H9 (cell line): ENCODE results near the gene PTPN3. TPM values are rescaled to one million over a fixed set of nuclear protein-coding genes. Genes with fewer than 3 reads are reported as not detected.

Experiments
- DNase-seq: peaks from one replicate; pipeline ENCODE4 v3.0.0-alpha.2; 2017
- H2AFZ ChIP-seq: one replicate; pipeline ENCODE4 v1.6.1; 2013; ENCODE audit warnings: mild to moderate bottlenecking, low read length, control low read depth, moderate library complexity
- H2AK5ac ChIP-seq: 2 replicates; pipeline ENCODE4 v1.6.1; 2013; ENCODE audit warnings: low read length, control low read depth, mixed read lengths; ENCODE audit not compliant: insufficient read length
- H2BK120ac ChIP-seq: one replicate; pipeline ENCODE4 v1.6.1; 2013; ENCODE audit warnings: low read depth, mild to moderate bottlenecking, low read length, control low read depth, inconsistent platforms; ENCODE audit not compliant: poor library complexity, severe bottlenecking
- H2BK12ac ChIP-seq: 2 replicates; pipeline ENCODE4 v1.6.1; 2013; ENCODE audit warnings: low read length, control low read depth, mixed read lengths, low read depth; ENCODE audit not compliant: insufficient read length
- H2BK15ac ChIP-seq: 2 replicates; pipeline ENCODE4 v1.6.1; 2013; ENCODE audit warnings: low read depth, low read length, control low read depth
- H2BK20ac ChIP-seq: one replicate; pipeline ENCODE4 v1.6.1; 2013; ENCODE audit warnings: low read depth, mild to moderate bottlenecking, low read length, control low read depth, inconsistent platforms; ENCODE audit not compliant: poor library complexity, severe bottlenecking
- H2BK5ac ChIP-seq: 2 replicates; pipeline ENCODE4 v1.6.1; 2013; ENCODE audit warnings: low read length, control low read depth, mixed read lengths; ENCODE audit not compliant: insufficient read length
- H3K14ac ChIP-seq: 2 replicates; pipeline ENCODE4 v1.6.1; 2013; ENCODE audit warnings: low read length, control low read depth; ENCODE audit not compliant: insufficient read depth
- H3K18ac ChIP-seq: 2 replicates; pipeline ENCODE4 v1.6.1; 2013; ENCODE audit warnings: low read depth, mild to moderate bottlenecking, mixed read lengths, low read length, control low read depth; ENCODE audit not compliant: insufficient read length
- H3K23ac ChIP-seq: 2 replicates; pipeline ENCODE4 v1.6.1; 2013; ENCODE audit warnings: low read length, control low read depth, mixed read lengths, low read depth; ENCODE audit not compliant: insufficient read length
- H3K23me2 ChIP-seq: 2 replicates; pipeline ENCODE4 v1.6.1; 2013; ENCODE audit warnings: low read depth, mild to moderate bottlenecking, mixed read lengths, low read length, control low read depth; ENCODE audit not compliant: insufficient read length, poor library complexity, severe bottlenecking
- H3K27ac ChIP-seq: 2 replicates; pipeline ENCODE4 v1.5.1; 2013; ENCODE audit warnings: low read length, control low read depth, mixed read lengths, low read depth; ENCODE audit not compliant: insufficient read length
- H3K27me3 ChIP-seq: 2 replicates; pipeline ENCODE4 v1.6.1; 2013; ENCODE audit warnings: low read length, control low read depth, inconsistent platforms; ENCODE audit not compliant: insufficient read depth
- H3K4ac ChIP-seq: 2 replicates; pipeline ENCODE4 v1.6.1; 2013; ENCODE audit warnings: low read depth, mild to moderate bottlenecking, control low read depth, inconsistent platforms, low read length, moderate library complexity
- H3K4me1 ChIP-seq: 2 replicates; pipeline ENCODE4 v1.6.1; 2013; ENCODE audit warnings: low read length, control low read depth, inconsistent platforms; ENCODE audit not compliant: insufficient read depth
- H3K4me2 ChIP-seq: 2 replicates; pipeline ENCODE4 v1.6.1; 2013; ENCODE audit warnings: low read length, control low read depth, mixed read lengths; ENCODE audit not compliant: insufficient read length, insufficient read depth
- H3K56ac ChIP-seq: 2 replicates; pipeline ENCODE4 v1.6.1; 2013; ENCODE audit warnings: low read depth, mild to moderate bottlenecking, mixed read lengths, low read length, control low read depth; ENCODE audit not compliant: insufficient read length
- H3K79me1 ChIP-seq: 2 replicates; pipeline ENCODE4 v1.6.1; 2013; ENCODE audit warnings: low read depth, mild to moderate bottlenecking, moderate library complexity, low read length, control low read depth, inconsistent platforms; ENCODE audit not compliant: insufficient read depth, poor library complexity, severe bottlenecking
- H3K79me2 ChIP-seq: 2 replicates; pipeline ENCODE4 v1.6.1; 2013; ENCODE audit warnings: low read length, control low read depth, inconsistent platforms; ENCODE audit not compliant: insufficient read depth
- H3K9ac ChIP-seq: 2 replicates; pipeline ENCODE4 v1.6.1; 2013; ENCODE audit warnings: low read length, control low read depth, mixed read lengths; ENCODE audit not compliant: insufficient read length; ENCODE audit errors: extremely low read depth
- H3K9me3 ChIP-seq: one replicate; pipeline ENCODE4 v1.6.1; 2013; ENCODE audit warnings: low read depth, low read length, inconsistent platforms; ENCODE audit not compliant: control insufficient read depth
- H3T11ph ChIP-seq: one replicate; pipeline ENCODE4 v1.6.1; 2013; ENCODE audit warnings: mild to moderate bottlenecking, low read length, control low read depth, inconsistent platforms
- H4K20me1 ChIP-seq: one replicate; pipeline ENCODE4 v1.6.1; 2013; ENCODE audit not compliant: control insufficient read depth, insufficient read length, insufficient read depth
- H4K5ac ChIP-seq: 2 replicates; pipeline ENCODE4 v1.6.1; 2013; ENCODE audit warnings: low read depth, mild to moderate bottlenecking, mixed read lengths, low read length, control low read depth; ENCODE audit not compliant: insufficient read length
- H4K8ac ChIP-seq: replicated peaks from 2 replicates; pipeline ENCODE4 v1.6.1; 2013; ENCODE audit warnings: low read length, control low read depth, mixed read lengths, low read depth; ENCODE audit not compliant: insufficient read length
- H4K91ac ChIP-seq: 2 replicates; pipeline ENCODE4 v1.6.1; 2013; ENCODE audit warnings: low read depth, mild to moderate bottlenecking, moderate library complexity, mixed read lengths, low read length, control low read depth; ENCODE audit not compliant: insufficient read length
- H3K27ac Mint-ChIP-seq, 3 experiments: 2 replicates in 2 of 3; 3 replicates in 1 of 3; pipeline ENCODE4 v1.8.0; 2020 to 2021; ENCODE audit warnings: mixed read lengths in 3 of 3, mild to moderate bottlenecking in 1 of 3, moderate library complexity in 1 of 3
- H3K27me3 Mint-ChIP-seq: 2 replicates; pipeline ENCODE4 v1.8.0; 2021; ENCODE audit warnings: low read depth, mild to moderate bottlenecking, moderate library complexity, mixed read lengths
- H3K36me3 Mint-ChIP-seq, 3 experiments: 2 replicates in 2 of 3; 3 replicates in 1 of 3; pipeline ENCODE4 v1.8.0; 2020 to 2021; ENCODE audit warnings: low read depth in 3 of 3, mixed read lengths in 3 of 3; ENCODE audit not compliant: insufficient read depth in 1 of 3
- H3K4me1 Mint-ChIP-seq, 2 experiments: 2 replicates each; pipeline ENCODE4 v1.8.0; 2020; ENCODE audit warnings: mixed read lengths in 2 of 2
- H3K4me3 Mint-ChIP-seq, 2 experiments: 2 replicates in 1 of 2; 3 replicates in 1 of 2; pipeline ENCODE4 v1.8.0; 2020 to 2021; ENCODE audit warnings: mild to moderate bottlenecking in 2 of 2, mixed read lengths in 2 of 2, moderate library complexity in 1 of 2
- H3K9me3 Mint-ChIP-seq, 2 experiments: 2 replicates in 1 of 2; 3 replicates in 1 of 2; pipeline ENCODE4 v1.8.0; 2020; ENCODE audit warnings: mild to moderate bottlenecking in 2 of 2, mixed read lengths in 2 of 2, moderate library complexity in 1 of 2
- CTCF ChIP-seq: fragments of 200-600 bp; sonication (generic); conservative IDR thresholded peaks from 3 replicates; pipeline ENCODE4 v1.8.0; 2021; ENCODE audit warnings: antibody characterized with exemption, mild to moderate bottlenecking
- WGBS: extraction: QIAGEN DNeasy Blood & Tissue Kit; methylation state at CpG from one replicate; pipeline ENCODE4 v1.1.7; 2013; ENCODE audit warnings: missing lambda C conversion rate, low lambda C conversion rate, mixed read lengths; ENCODE audit not compliant: insufficient read length; ENCODE audit errors: extremely low coverage; 5-methylcytosine and 5-hydroxymethylcytosine counted together
- total RNA-seq: library from RNA; stranded (reverse); gene quantifications from 2 replicates; pipeline ENCODE4 v1.2.1, GENCODE V29; 2021

Gene PTPN3
- total RNA-seq, 1 experiment from 2014 or later, result 2.6 TPM

- Mint-ChIP-seq H3K4me3 (no peak overlapping the region), H3K27me3 (no peaks in the 10 kb centered on the region; the same call in 1 of the 2 replicates), H3K4me1 (peaks cover 8 to 16% of the 10 kb centered on the region in 2 experiments), H3K36me3 (no peaks in the 10 kb centered on the region; a peak in 1 of 7 replicates), H3K9me3 (no peaks in the 10 kb centered on the region), H3K27ac (peak overlapping the region in 1 of 3 experiments; percentile 53; a peak in 1 of 7 replicates)
- H3K4ac ChIP-seq, result no peak overlapping the region
- H3K9me3 ChIP-seq, result no peaks in the 10 kb centered on the region
- H3K9ac ChIP-seq, result no peak overlapping the region
- no peak overlapping the region for H3K56ac ChIP-seq
- H3K4me1 ChIP-seq, result no peaks in the 10 kb centered on the region
- H2BK120ac ChIP-seq, result no peak overlapping the region
- H2BK12ac ChIP-seq, result no peak overlapping the region
- no peak overlapping the region for H3K23ac ChIP-seq
- H2BK5ac ChIP-seq, result no peak overlapping the region
- H2BK20ac ChIP-seq, result no peak overlapping the region
- H4K8ac ChIP-seq, result no peak overlapping the region
- no peaks in the 10 kb centered on the region; the same call in 1 of the 2 replicates for H3K79me2 ChIP-seq
- H3K79me1 ChIP-seq, result no peaks in the 10 kb centered on the region
- no peak overlapping the region for H3K18ac ChIP-seq
- H3K23me2 ChIP-seq, result no peaks in the 10 kb centered on the region
- H4K91ac ChIP-seq, result no peak overlapping the region
- H3K4me2 ChIP-seq, result no peak overlapping the region
- no peak overlapping the region for H3T11ph ChIP-seq
- DNase-seq, result no peak
- WGBS, result no CpG with 5 or more reads among the region's 7 CpGs
- H2BK15ac ChIP-seq, result no peak overlapping the region
- H2AFZ ChIP-seq, result no peak overlapping the region
- no peak overlapping the region for H3K27ac ChIP-seq
- no peak overlapping the region for H4K5ac ChIP-seq
- no peak overlapping the region for H3K14ac ChIP-seq
- H2AK5ac ChIP-seq, result no peak overlapping the region
- H4K20me1 ChIP-seq, result no peaks in the 10 kb centered on the region
- no peaks in the 10 kb centered on the region for H3K27me3 ChIP-seq
- no peak for TF ChIP-seq CTCF
These were observed 10.9 kb downstream of the PTPN3 start for GRCh38 chr9:109487247-109487646.
